GM18498 (cell line): ENCODE data around the gene MACC1.

Experiments used
- ATAC-seq: cut with Tn5 transposase; IDR thresholded peaks from one replicate; pipeline ENCODE4 v1.9.1; 2021; ENCODE audit warnings: mild to moderate bottlenecking, moderate library complexity; ENCODE audit not compliant: unreplicated experiment

MACC1 gene

GRCh38 chr7:20089431-20089830 is 127.8 kb downstream of the MACC1 start:
- ATAC-seq: no peak

DNA sequence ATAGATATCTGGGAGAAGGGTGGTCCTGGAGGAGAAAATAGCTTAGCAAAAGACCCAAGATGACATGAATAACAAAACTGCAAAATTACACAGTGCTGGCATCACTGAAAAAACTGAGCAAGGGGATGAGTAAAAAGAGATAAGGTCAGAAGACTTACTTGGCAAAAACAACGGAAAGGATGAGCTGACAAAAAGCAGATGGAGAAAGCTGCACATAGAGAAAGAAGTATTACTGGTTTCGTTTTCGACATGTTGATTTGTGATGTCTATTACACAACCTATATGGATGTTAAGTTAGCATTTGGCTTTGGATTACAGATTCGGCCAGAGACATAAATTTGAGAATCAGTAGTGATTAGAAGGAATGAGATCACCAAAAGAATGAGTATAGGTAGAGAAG is 132.1 kb downstream of the MACC1 start:
- no peak for ATAC-seq
